K562 (cell line): Measurements from ENCODE around the gene JUND. TPM values are rescaled to one million over a fixed set of nuclear protein-coding genes. Genes with fewer than 3 reads are reported as not detected.

Source experiments
- BMI1 ChIP-seq: fragments of 150-350 bp; IDR thresholded peaks from 2 replicates; pipeline ENCODE4 v1.6.1; 2014; ENCODE audit warnings: low read length
- CHAMP1 ChIP-seq: fragments of 450-650 bp; IDR thresholded peaks from 2 replicates; pipeline ENCODE4 v1.6.1; 2016; ENCODE audit warnings: mild to moderate bottlenecking
- CHD2 ChIP-seq: IDR thresholded peaks from 2 replicates; pipeline ENCODE4 v1.6.1; 2011; ENCODE audit warnings: low read depth, low read length
- CREBBP ChIP-seq: IDR thresholded peaks from one replicate; pipeline ENCODE4 v1.6.1; 2012; ENCODE audit warnings: low read depth, mild to moderate bottlenecking, control low read depth, inconsistent platforms, low read length
- E2F1 ChIP-seq: sonication (generic); formaldehyde crosslinking; IDR thresholded peaks from 2 replicates; pipeline ENCODE4 v1.8.1; 2023; ENCODE audit warnings: mild to moderate bottlenecking, missing genetic modification reagents, moderate library complexity
- GABPA ChIP-seq: fragments of 200-800 bp; sonication (Bioruptor generic); conservative IDR thresholded peaks from 2 replicates; pipeline ENCODE4 v1.6.1; 2016; ENCODE audit warnings: low read depth, missing genetic modification characterization, missing compliant biosample characterization
- GTF2A2 ChIP-seq: IDR thresholded peaks from 2 replicates; pipeline ENCODE4 v1.6.1; 2016; ENCODE audit warnings: mild to moderate bottlenecking, missing genetic modification characterization, missing compliant biosample characterization
- HCFC1 ChIP-seq: IDR thresholded peaks from 2 replicates; pipeline ENCODE4 v1.6.1; 2012; ENCODE audit warnings: low read depth, low read length, improper control_type of control experiment
- KDM1A ChIP-seq, 2 experiments: fragments of 450-650 bp; IDR thresholded peaks; 2 replicates each; pipeline ENCODE4 v1.6.1; 2016; ENCODE audit warnings: mild to moderate bottlenecking in 2 of 2
- NCOA2 ChIP-seq, 2 experiments: fragments of 450-650 bp; IDR thresholded peaks; 2 replicates each; pipeline ENCODE4 v1.6.1; 2018; ENCODE audit warnings: mild to moderate bottlenecking in 2 of 2, moderate library complexity in 1 of 2; ENCODE audit not compliant: partially characterized antibody in 2 of 2
- NFATC3 ChIP-seq: fragments of 450-650 bp; IDR thresholded peaks from 2 replicates; pipeline ENCODE4 v1.6.1; 2017; ENCODE audit warnings: mild to moderate bottlenecking
- NFYB ChIP-seq: IDR thresholded peaks from 2 replicates; pipeline ENCODE4 v1.6.1; 2011; ENCODE audit warnings: mild to moderate bottlenecking, moderate library complexity; ENCODE audit not compliant: insufficient read length; ENCODE audit errors: extremely low read depth
- NR2C2 ChIP-seq, 2 experiments: fragments of 200-800 bp in 1 of 2; sonication (Bioruptor generic) in 1 of 2; sonication (generic) in 1 of 2; formaldehyde crosslinking in 1 of 2; IDR thresholded peaks; 2 replicates each; pipeline versions ENCODE4 v1.6.1 to v1.8.0; 2016 to 2022; ENCODE audit warnings: mild to moderate bottlenecking in 1 of 2, missing compliant biosample characterization in 1 of 2, missing genetic modification characterization in 1 of 2, missing genetic modification reagents in 1 of 2
- RFX5 ChIP-seq: IDR thresholded peaks from 2 replicates; pipeline ENCODE4 v1.6.1; 2011; ENCODE audit warnings: low read depth, mild to moderate bottlenecking, improper control_type of control experiment, low read length
- UBTF ChIP-seq, 2 experiments: IDR thresholded peaks; 2 replicates each; pipeline ENCODE4 v1.6.1; 2012; ENCODE audit warnings: improper control_type of control experiment in 2 of 2, low read depth in 2 of 2, low read length in 2 of 2, borderline replicate concordance in 1 of 2
- ZKSCAN1 ChIP-seq: fragments of 150-350 bp; IDR thresholded peaks from 2 replicates; pipeline ENCODE4 v1.6.1; 2016; ENCODE audit warnings: low read depth, low read length
- ZMIZ1 ChIP-seq, 2 experiments: fragments of 150-350 bp in 1 of 2; IDR thresholded peaks; 2 replicates each; pipeline ENCODE4 v1.6.1; 2012 to 2016; ENCODE audit warnings: low read depth in 2 of 2, low read length in 2 of 2, mild to moderate bottlenecking in 1 of 2, moderate library complexity in 1 of 2
- ZNF584 ChIP-seq: fragments of 200-800 bp; sonication (Bioruptor generic); IDR thresholded peaks from 2 replicates; pipeline ENCODE4 v1.6.1; 2016; ENCODE audit warnings: low read depth, mild to moderate bottlenecking, missing genetic modification characterization, missing compliant biosample characterization
- polyA plus RNA-seq, 8 experiments: library from polyadenylated mRNA; depleted of rRNA in 4 of 8; stranded (reverse) in 5 of 8; unstranded in 3 of 8; fragments of >200 nt; fragmentation: Nextera tagmentation in 2 of 8; fragmentation: Illumina TruSeq in 1 of 8; extraction: Ambion mirVana in 2 of 8; extraction: Trizol in 1 of 8; gene quantifications; 2 replicates each; pipeline versions ENCODE4 v1.2.1 to v1.2.3, GENCODE V29; 2011 to 2014; ENCODE audit warnings: inconsistent platforms in 1 of 8, missing spikeins in 1 of 8
- total RNA-seq, 7 experiments: library from RNA; depleted of rRNA in 6 of 7; stranded (reverse); fragments of >200 nt in 6 of 7; fragmentation: Illumina TruSeq in 2 of 7; extraction: Trizol in 2 of 7; gene quantifications; 2 replicates each; pipeline versions ENCODE4 v1.2.1 to v1.2.3, GENCODE V29; 2011 to 2021; ENCODE audit warnings: low replicate concordance in 1 of 7

JUND gene
- total and polyA plus RNA-seq, 9 of the 15 experiments (the other 6 are each of a cell fraction or from before 2014, with no cell fraction given): 6.4 to 286 (median 42.3) TPM

GRCh38 chr19:18233224-18233825, 48.1 kb downstream of the JUND start (continued):
- peak; percentile 91 for TF ChIP-seq E2F1
- no peak for TF ChIP-seq NFYB
- TF ChIP-seq GABPA (tag): 0 out of 2 replicates have a peak, but pooled peaks have one; percentile 22
- TF ChIP-seq NCOA2 (IDR thresholded peaks at IDR 0.05; ENCODE audit: partially characterized antibody in 2 of 2): no peak
- peak; percentile 84 for TF ChIP-seq NR2C2 (CRISPR knock-in tag; IDR thresholded peaks at IDR 0.05)
- no peak; the same call in 1 of the 2 replicates for TF ChIP-seq NR2C2 (tag; IDR thresholded peaks at IDR 0.05)
- no peak for TF ChIP-seq CHD2
- no peak for TF ChIP-seq ZMIZ1 (IDR thresholded peaks at IDR 0.05; ENCODE audit: low read depth in 2 of 2, low read length in 2 of 2)
- TF ChIP-seq ZKSCAN1: no peak
- peak; percentile 93 for TF ChIP-seq ZNF584 (CRISPR knock-in tag)
- TF ChIP-seq HCFC1: no peak
- TF ChIP-seq CREBBP: no peak
- peak; percentile 80 to 95; a peak in 2 of 4 replicates for TF ChIP-seq UBTF (IDR thresholded peaks at IDR 0.05; ENCODE audit: borderline replicate concordance in 1 of 2, low read depth in 2 of 2, low read length in 2 of 2)
- TF ChIP-seq NFATC3: no peak
- peak; percentile 93 for TF ChIP-seq CHAMP1
- TF ChIP-seq BMI1: no peak
- TF ChIP-seq GTF2A2 (tag): no peak
- TF ChIP-seq KDM1A (IDR thresholded peaks at IDR 0.05): no peak; a peak in 1 of 4 replicates
- no peak for TF ChIP-seq RFX5
